MM.1S (cell line): ENCODE data around the gene MUSK.
"Not testable (repeated sequence)": the region's sequence is repeated elsewhere in the genome, so short reads cannot be mapped to it uniquely, and the experiment has no call there.

Experiments used
- DNase-seq: peaks from one replicate; pipeline ENCODE4 v3.0.0-alpha.2; 2015
- H2AFZ ChIP-seq: fragments of 300-600 bp; sonication (generic); 2 replicates; pipeline ENCODE4 v1.6.0; 2016; ENCODE audit warnings: antibody characterized with exemption, low read length
- H3F3A ChIP-seq: fragments of 300-600 bp; sonication (generic); 2 replicates; pipeline ENCODE4 v1.6.1; 2016; ENCODE audit warnings: mild to moderate bottlenecking, antibody characterized with exemption, low read length, moderate library complexity, mixed read lengths; ENCODE audit not compliant: insufficient read depth
- H3K27ac ChIP-seq: fragments of 300-600 bp; sonication (generic); 2 replicates; pipeline ENCODE4 v1.5.1; 2016; ENCODE audit warnings: mild to moderate bottlenecking, low read length
- H3K27me3 ChIP-seq: fragments of 300-600 bp; sonication (generic); replicated peaks from 2 replicates; pipeline ENCODE4 v1.6.0; 2016; ENCODE audit warnings: low read length; ENCODE audit not compliant: insufficient read depth
- H3K36me3 ChIP-seq: fragments of 300-600 bp; sonication (generic); replicated peaks from 2 replicates; pipeline ENCODE4 v1.6.1; 2016; ENCODE audit warnings: mild to moderate bottlenecking, low read length, mixed read lengths; ENCODE audit not compliant: insufficient read depth
- H3K4me1 ChIP-seq: fragments of 300-600 bp; sonication (generic); 2 replicates; pipeline ENCODE4 v1.6.1; 2016; ENCODE audit warnings: low read length, mixed read lengths
- H3K4me2 ChIP-seq: fragments of 300-600 bp; sonication (generic); 2 replicates; pipeline ENCODE4 v1.6.0; 2016; ENCODE audit warnings: low read depth, low read length
- H3K4me3 ChIP-seq: fragments of 300-600 bp; sonication (generic); 2 replicates; pipeline ENCODE4 v1.5.1; 2016; ENCODE audit warnings: low read length, mixed read lengths
- H3K79me2 ChIP-seq: fragments of 300-600 bp; sonication (generic); 2 replicates; pipeline ENCODE4 v1.6.1; 2016; ENCODE audit warnings: mixed run types, low read length, mixed read lengths
- H3K9ac ChIP-seq: fragments of 300-600 bp; sonication (generic); 2 replicates; pipeline ENCODE4 v1.6.1; 2016; ENCODE audit warnings: low read length, mixed read lengths
- H3K9me2 ChIP-seq: fragments of 300-600 bp; sonication (generic); replicated peaks from 2 replicates; pipeline ENCODE4 v1.6.1; 2016; ENCODE audit warnings: mild to moderate bottlenecking, low read length, mixed read lengths; ENCODE audit not compliant: insufficient read depth
- H3K9me3 ChIP-seq: fragments of 300-600 bp; sonication (generic); replicated peaks from 2 replicates; pipeline ENCODE4 v1.6.1; 2016; ENCODE audit warnings: mild to moderate bottlenecking, low read length, mixed read lengths; ENCODE audit not compliant: insufficient read depth
- H4K20me1 ChIP-seq: fragments of 300-600 bp; sonication (generic); 2 replicates; pipeline ENCODE4 v1.6.1; 2016; ENCODE audit warnings: mild to moderate bottlenecking, low read length, moderate library complexity, mixed read lengths; ENCODE audit not compliant: insufficient read depth
- EZH2 ChIP-seq: fragments of 300-600 bp; sonication (generic); optimal IDR thresholded peaks from 2 replicates; pipeline ENCODE3; 2017; ENCODE audit warnings: low read depth, mild to moderate bottlenecking, antibody characterized with exemption, low read length, mixed read lengths
- EZH2phosphoT487 ChIP-seq: fragments of 300-600 bp; sonication (generic); IDR thresholded peaks from 2 replicates; pipeline ENCODE4 v1.6.1; 2018; ENCODE audit warnings: antibody characterized with exemption, low read length
- TF ChIP-seq, protein P1 (sequence below): fragments of 300-600 bp; sonication (generic); IDR thresholded peaks from 2 replicates; pipeline ENCODE4 v1.5.1; 2016; ENCODE audit warnings: antibody characterized with exemption, low read length, mixed read lengths

MUSK gene

DNA sequence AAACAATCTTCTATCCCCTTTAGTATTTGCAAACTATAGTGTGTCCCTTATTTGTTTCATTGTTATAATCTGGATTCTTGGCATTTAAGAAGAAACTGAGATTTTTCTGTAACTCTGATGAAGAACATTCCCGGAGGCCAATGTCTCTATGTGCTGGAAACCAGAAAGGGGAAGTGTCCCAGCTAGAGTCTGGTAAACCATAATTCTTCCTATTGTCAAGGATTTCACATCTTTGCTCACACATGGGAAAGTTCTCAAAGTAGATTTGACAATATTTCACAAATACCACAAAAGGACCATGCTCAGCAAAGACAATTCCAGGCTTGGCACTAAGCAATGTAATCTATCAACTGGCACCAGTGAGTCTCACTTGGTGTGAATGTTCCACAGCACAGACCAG lies 146.8 kb downstream of the MUSK start:
- Histone ChIP-seq H3K4me3 (no peak overlapping the region), H3K27me3 (peaks cover 11% of the 10 kb centered on the region), H3K36me3 (no peaks in the 10 kb centered on the region), H4K20me1 (no peaks in the 10 kb centered on the region), H3K27ac (no peak overlapping the region), H3K9me3 (no peaks in the 10 kb centered on the region), H3K9me2 (no peaks in the 10 kb centered on the region), H3K4me2 (no peak overlapping the region), H3K9ac (no peak overlapping the region), H3F3A (no peaks in the 10 kb centered on the region), H3K79me2 (no peaks in the 10 kb centered on the region), H2AFZ (no peak overlapping the region), H3K4me1 (no peaks in the 10 kb centered on the region)
- no peak for TF ChIP-seq EZH2phosphoT487
- TF ChIP-seq, protein P1, sequence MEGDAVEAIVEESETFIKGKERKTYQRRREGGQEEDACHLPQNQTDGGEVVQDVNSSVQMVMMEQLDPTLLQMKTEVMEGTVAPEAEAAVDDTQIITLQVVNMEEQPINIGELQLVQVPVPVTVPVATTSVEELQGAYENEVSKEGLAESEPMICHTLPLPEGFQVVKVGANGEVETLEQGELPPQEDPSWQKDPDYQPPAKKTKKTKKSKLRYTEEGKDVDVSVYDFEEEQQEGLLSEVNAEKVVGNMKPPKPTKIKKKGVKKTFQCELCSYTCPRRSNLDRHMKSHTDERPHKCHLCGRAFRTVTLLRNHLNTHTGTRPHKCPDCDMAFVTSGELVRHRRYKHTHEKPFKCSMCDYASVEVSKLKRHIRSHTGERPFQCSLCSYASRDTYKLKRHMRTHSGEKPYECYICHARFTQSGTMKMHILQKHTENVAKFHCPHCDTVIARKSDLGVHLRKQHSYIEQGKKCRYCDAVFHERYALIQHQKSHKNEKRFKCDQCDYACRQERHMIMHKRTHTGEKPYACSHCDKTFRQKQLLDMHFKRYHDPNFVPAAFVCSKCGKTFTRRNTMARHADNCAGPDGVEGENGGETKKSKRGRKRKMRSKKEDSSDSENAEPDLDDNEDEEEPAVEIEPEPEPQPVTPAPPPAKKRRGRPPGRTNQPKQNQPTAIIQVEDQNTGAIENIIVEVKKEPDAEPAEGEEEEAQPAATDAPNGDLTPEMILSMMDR: no peak
- TF ChIP-seq EZH2: no peak
- no peak for DNase-seq

GRCh38 chr9:110820381-110820780 lies 151.8 kb downstream of the MUSK start:
- Histone ChIP-seq H3K27ac (no peak overlapping the region), H3K4me3 (no peak overlapping the region), H3K4me1 (no peaks in the 10 kb centered on the region), H3K4me2 (no peak overlapping the region), H3K9me2 (no peaks in the 10 kb centered on the region), H3K79me2 (no peaks in the 10 kb centered on the region), H2AFZ (no peak overlapping the region), H3K9ac (no peak overlapping the region), H3K9me3 (no peaks in the 10 kb centered on the region), H4K20me1 (no peaks in the 10 kb centered on the region), H3K36me3 (no peaks in the 10 kb centered on the region), H3K27me3 (no peaks in the 10 kb centered on the region), H3F3A (no peaks in the 10 kb centered on the region)
- no peak for DNase-seq
- TF ChIP-seq, protein P1: no peak
- TF ChIP-seq EZH2phosphoT487 (no peak), EZH2 (no peak)

GRCh38 chr9:110821064-110821463 lies 152.5 kb downstream of the MUSK start:
- H3K79me2 ChIP-seq: no peaks in the 10 kb centered on the region
- no peaks in the 10 kb centered on the region for H4K20me1 ChIP-seq
- no peak overlapping the region for H2AFZ ChIP-seq
- H3K27me3 ChIP-seq: no peaks in the 10 kb centered on the region
- no peaks in the 10 kb centered on the region for H3K36me3 ChIP-seq
- no peaks in the 10 kb centered on the region for H3K9me2 ChIP-seq
- H3K9ac ChIP-seq: no peak overlapping the region
- peak; percentile 34 for DNase-seq
- H3K4me1 ChIP-seq: no peaks in the 10 kb centered on the region
- no peaks in the 10 kb centered on the region for H3K9me3 ChIP-seq
- TF ChIP-seq, protein P1: no peak
- TF ChIP-seq EZH2phosphoT487 (no peak), EZH2 (no peak)
- no peak overlapping the region for H3K4me2 ChIP-seq
- no peak overlapping the region for H3K27ac ChIP-seq
- no peak overlapping the region for H3K4me3 ChIP-seq
- H3F3A ChIP-seq: no peaks in the 10 kb centered on the region

DNA sequence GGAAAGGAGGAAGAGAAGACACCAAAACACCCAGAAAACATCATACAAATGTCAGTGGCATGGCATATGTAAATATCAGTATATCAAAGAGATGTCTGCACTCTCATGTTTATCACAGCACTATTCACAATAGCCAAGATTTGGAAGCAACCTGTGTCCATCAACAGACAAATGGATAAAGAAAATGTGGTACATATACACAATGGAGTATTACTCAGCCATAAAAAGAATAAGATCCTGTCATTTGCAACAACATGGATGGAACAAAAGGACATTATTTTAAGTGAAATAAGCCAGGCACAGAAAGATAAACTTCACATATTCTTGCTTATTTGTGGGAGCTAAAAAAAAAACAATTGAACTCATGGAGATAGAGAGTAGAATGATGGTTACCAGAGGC lies 156.5 kb downstream of the MUSK start:
- H3K9ac ChIP-seq, H3K27ac ChIP-seq, H3K79me2 ChIP-seq, H3F3A ChIP-seq, H3K4me1 ChIP-seq, H3K27me3 ChIP-seq, H4K20me1 ChIP-seq, H3K9me2 ChIP-seq, H3K4me3 ChIP-seq, H3K36me3 ChIP-seq, H3K4me2 ChIP-seq, DNase-seq, H2AFZ ChIP-seq, H3K9me3 ChIP-seq: not testable (repeated sequence)
